GM13976 (cell line): Measurements from ENCODE around the gene TMEM63A.

ENCODE experiments used
- DNase-seq: peaks from one replicate; pipeline ENCODE4 v3.0.0; 2012; ENCODE audit warnings: low spot score
- CTCF ChIP-seq: IDR thresholded peaks from 2 replicates; pipeline ENCODE4 v1.5.1; 2012; ENCODE audit warnings: borderline replicate concordance, mild to moderate bottlenecking; ENCODE audit not compliant: insufficient read depth; ENCODE audit errors: extremely low read depth, missing control alignments, control extremely low read depth
- in situ Hi-C: fragments of 300-500 bp; cut with MboI; formaldehyde crosslinking; loops from one replicate; pipeline ENCODE4 v1.12.0; 2022; ENCODE audit warnings: low sequenced_read_pairs, mixed read lengths, inconsistent platforms; ENCODE audit not compliant: unreplicated experiment

The TMEM63A gene

GRCh38 chr1:225908773-225909172 is 26.6 kb upstream of the TMEM63A start:
- TF ChIP-seq CTCF: no peak
- DNase-seq: no peak

GRCh38 chr1:225908013-225908640 is 25.9 kb upstream of the TMEM63A start:
- DNase-seq: no peak
- in situ Hi-C loops: no loop called here
- TF ChIP-seq CTCF: no peak

More at GRCh38 chr1:225908773-225909172, 26.6 kb upstream of the TMEM63A start:
- in situ Hi-C loops: no loop called here

- DNase-seq: no peak
- in situ Hi-C loops: no loop called here
- TF ChIP-seq CTCF: no peak
These were observed 25.2 kb upstream of the TMEM63A start for GRCh38 chr1:225907341-225907740.

GRCh38 chr1:225906467-225906866 is 24.3 kb upstream of the TMEM63A start:
- in situ Hi-C loops: no loop called here
- no peak for DNase-seq
- no peak for TF ChIP-seq CTCF

- in situ Hi-C loops: no loop called here
These were observed 21.4 kb upstream of the TMEM63A start for GRCh38 chr1:225903623-225904022.

GRCh38 chr1:225899044-225899925 is 17.1 kb upstream of the TMEM63A start:
- DNase-seq: no peak
- in situ Hi-C loops: no loop called here
- no peak for TF ChIP-seq CTCF

More at GRCh38 chr1:225903623-225904022, 21.4 kb upstream of the TMEM63A start:
- DNase-seq: no peak
- TF ChIP-seq CTCF: no peak
